Naive thymus-derived CD4-positive, alpha-beta T cell (primary cell): ENCODE results near the gene MYO9B. TPM values are rescaled to one million over a fixed set of nuclear protein-coding genes. Genes with fewer than 3 reads are reported as not detected.

Experiments
- ATAC-seq: fragments of 150-1000 bp; cut with Tn5 transposase; 2 replicates; pipeline ENCODE4 v1.10.0; 2021; ENCODE audit warnings: mild to moderate bottlenecking, moderate library complexity
- CTCF ChIA-PET: fragments of 350-600 bp; sonication (Branson Sonifier 250); formaldehyde crosslinking; loops from one replicate; lab custom pipeline; 2021; ENCODE audit warnings: antibody characterized with exemption; lab: Charles Lee
- POLR2A ChIA-PET: fragments of 350-600 bp; sonication (Branson Sonifier 250); formaldehyde crosslinking; loops from one replicate; lab custom pipeline; 2021; ENCODE audit warnings: antibody characterized with exemption, inconsistent platforms; lab: Charles Lee
- DNase-seq, 9 donors: peaks; one replicate each; pipeline versions ENCODE4 v3.0.0 to v3.0.0-alpha.2; 2020 to 2022; ENCODE audit warnings: mixed read lengths in 1 of 9
- H3K27ac ChIP-seq: one replicate; pipeline ENCODE4 v1.7.0; 2013; ENCODE audit warnings: mild to moderate bottlenecking, low read depth, low read length, moderate library complexity
- H3K27me3 ChIP-seq, 2 donors: one replicate each; pipeline ENCODE4 v1.7.0; 2013; ENCODE audit warnings: low read length in 2 of 2, mild to moderate bottlenecking in 2 of 2, moderate library complexity in 2 of 2; ENCODE audit not compliant: control insufficient read depth in 2 of 2, insufficient read depth in 2 of 2
- H3K36me3 ChIP-seq, 3 experiments: 1 replicate in 2 of 3; 2 replicates in 1 of 3; pipeline ENCODE4 v1.7.0; 2013; ENCODE audit warnings: low read length in 3 of 3, mild to moderate bottlenecking in 3 of 3, moderate library complexity in 1 of 3; ENCODE audit not compliant: insufficient read depth in 3 of 3, control insufficient read depth in 2 of 3
- H3K4me1 ChIP-seq, 2 donors: one replicate each; pipeline ENCODE4 v1.7.0; 2013; ENCODE audit warnings: low read length in 2 of 2, mild to moderate bottlenecking in 2 of 2, moderate library complexity in 1 of 2; ENCODE audit not compliant: control insufficient read depth in 2 of 2, insufficient read depth in 2 of 2
- H3K4me3 ChIP-seq: 2 replicates; pipeline ENCODE4 v1.7.0; 2013; ENCODE audit warnings: mild to moderate bottlenecking, low read length
- H3K9me3 ChIP-seq, 3 experiments: 1 replicate in 2 of 3; 2 replicates in 1 of 3; pipeline ENCODE4 v1.7.0; 2013; ENCODE audit warnings: low read length in 3 of 3; ENCODE audit not compliant: control insufficient read depth in 2 of 3
- H3K27ac Mint-ChIP-seq, 9 donors: one replicate each; pipeline ENCODE4 v1.8.0; 2020 to 2022; ENCODE audit warnings: mixed read lengths in 9 of 9, mild to moderate bottlenecking in 8 of 9, moderate library complexity in 5 of 9, inconsistent platforms in 2 of 9
- H3K27me3 Mint-ChIP-seq, 5 donors: one replicate each; pipeline ENCODE4 v1.8.0; 2021 to 2022; ENCODE audit warnings: mixed read lengths in 5 of 5, mild to moderate bottlenecking in 1 of 5
- H3K36me3 Mint-ChIP-seq, 5 donors: one replicate each; pipeline ENCODE4 v1.8.0; 2020 to 2022; ENCODE audit warnings: mixed read lengths in 5 of 5, mild to moderate bottlenecking in 3 of 5, inconsistent platforms in 1 of 5
- H3K4me1 Mint-ChIP-seq, 7 donors: one replicate each; pipeline ENCODE4 v1.8.0; 2020 to 2022; ENCODE audit warnings: mixed read lengths in 7 of 7, mild to moderate bottlenecking in 3 of 7, inconsistent platforms in 1 of 7
- H3K4me3 Mint-ChIP-seq, 10 donors: one replicate each; pipeline ENCODE4 v1.8.0; 2020 to 2022; ENCODE audit warnings: mild to moderate bottlenecking in 10 of 10, mixed read lengths in 10 of 10, moderate library complexity in 6 of 10, inconsistent platforms in 2 of 10
- H3K9me3 Mint-ChIP-seq, 11 donors: one replicate each; pipeline ENCODE4 v1.8.0; 2020 to 2022; ENCODE audit warnings: mixed read lengths in 11 of 11, mild to moderate bottlenecking in 4 of 11, inconsistent platforms in 1 of 11, moderate library complexity in 1 of 11
- intact Hi-C, 2 donors: fragments of 100-400 bp; cut with micrococcal nuclease; formaldehyde crosslinking; loops; one replicate each; pipeline ENCODE4 v1.15.1; 2023
- polyA plus RNA-seq, 2 donors: library from polyadenylated mRNA; unstranded; fragments of 300-500 nt; fragmentation: Illumina TruSeq; gene quantifications; one replicate each; pipeline ENCODE4 v1.2.3, GENCODE V29; 2021
- total RNA-seq, 6 experiments: library from RNA in 5 of 6; stranded (reverse) in 5 of 6; gene quantifications; 1 replicate in 5 of 6; 2 replicates in 1 of 6; pipeline ENCODE4 v1.2.3 and lab custom pipeline; 2021 to 2026

MYO9B gene
- total and polyA plus RNA-seq, 7 experiments from 2014 or later, result 5.6 to 297 (median 165) TPM

GRCh38 chr19:17171874-17172273 is 96.3 kb downstream of the MYO9B start:
- intact Hi-C loops, result no loop called here
- Histone ChIP-seq H3K9me3 (no peaks in the 10 kb centered on the region), H3K27ac (no peak overlapping the region), H3K27me3 (no peaks in the 10 kb centered on the region), H3K4me1 (no peaks in the 10 kb centered on the region), H3K4me3 (no peak overlapping the region), H3K36me3 (peaks cover 15 to 86% (median 28%) of the 10 kb centered on the region in 3 experiments)
- peaks cover 3 to 42% (median 16%) of the 10 kb centered on the region in 5 donors for H3K36me3 Mint-ChIP-seq
- POLR2A ChIA-PET, result no interaction called here
- no peak for DNase-seq
- H3K4me3 Mint-ChIP-seq, result no peak overlapping the region
- H3K9me3 Mint-ChIP-seq, result no peaks in the 10 kb centered on the region
- ATAC-seq, result no peak
- CTCF ChIA-PET, result no interaction called here
- H3K27me3 Mint-ChIP-seq, result no peaks in the 10 kb centered on the region
- peaks cover 0 to 11% (median 0%) of the 10 kb centered on the region in 7 donors for H3K4me1 Mint-ChIP-seq
- peak overlapping the region in 1 of 9 donors; percentile 83 for H3K27ac Mint-ChIP-seq

GRCh38 chr19:17172624-17173345 is 97.2 kb downstream of the MYO9B start:
- DNase-seq, result no peak
- ChIA-PET POLR2A (no interaction called here), CTCF (no interaction called here)
- Histone ChIP-seq H3K9me3 (no peaks in the 10 kb centered on the region), H3K27me3 (no peaks in the 10 kb centered on the region), H3K4me3 (no peak overlapping the region), H3K27ac (no peak overlapping the region), H3K36me3 (peaks cover 15 to 88% (median 25%) of the 10 kb centered on the region in 3 experiments), H3K4me1 (no peaks in the 10 kb centered on the region)
- ATAC-seq, result no peak
- no peak overlapping the region for H3K4me3 Mint-ChIP-seq
- H3K9me3 Mint-ChIP-seq, result no peaks in the 10 kb centered on the region
- H3K4me1 Mint-ChIP-seq, result peaks cover 0 to 11% (median 0%) of the 10 kb centered on the region in 7 donors
- intact Hi-C loops, result no loop called here
- H3K36me3 Mint-ChIP-seq, result peaks cover 3 to 42% (median 13%) of the 10 kb centered on the region in 5 donors
- H3K27ac Mint-ChIP-seq, result peak overlapping the region in 3 of 9 donors; percentile 13 to 48 (median 31)
- H3K27me3 Mint-ChIP-seq, result no peaks in the 10 kb centered on the region

GRCh38 chr19:17178291-17178690 is 102.7 kb downstream of the MYO9B start:
- Mint-ChIP-seq H3K4me3 (no peak overlapping the region), H3K4me1 (peaks cover 3 to 10% (median 4%) of the 10 kb centered on the region in 7 donors), H3K27ac (peak overlapping the region in 1 of 9 donors; percentile 3), H3K27me3 (no peaks in the 10 kb centered on the region), H3K36me3 (peaks cover 0 to 24% (median 4%) of the 10 kb centered on the region in 5 donors), H3K9me3 (no peaks in the 10 kb centered on the region)
- H3K9me3 ChIP-seq, result no peaks in the 10 kb centered on the region
- ATAC-seq (no peak), DNase-seq (no peak)
- peaks cover 7% of the 10 kb centered on the region in 2 donors for H3K4me1 ChIP-seq
- H3K27me3 ChIP-seq, result no peaks in the 10 kb centered on the region
- CTCF ChIA-PET, result no interaction called here
- peaks cover 0 to 59% (median 3%) of the 10 kb centered on the region in 3 experiments for H3K36me3 ChIP-seq
- POLR2A ChIA-PET, result no interaction called here
- H3K4me3 ChIP-seq, result no peak overlapping the region
- no peak overlapping the region for H3K27ac ChIP-seq
- intact Hi-C loops, result no loop called here

- peak overlapping the region in 4 of 9 donors; percentile 16 to 75 (median 44) for H3K27ac Mint-ChIP-seq
- ATAC-seq (no peak), DNase-seq (no peak)
- peaks cover 0 to 26% (median 8%) of the 10 kb centered on the region in 5 donors for H3K36me3 Mint-ChIP-seq
- H3K4me3 ChIP-seq, result no peak overlapping the region
- H3K27me3 ChIP-seq, result no peaks in the 10 kb centered on the region
- ChIA-PET POLR2A (interaction anchor here (0.5 to 1.6 kb wide), 3 partner anchors 26 to 63 kb away, joined by 3 to 4 read pairs (median 3); no protein-coding TSS in a partner anchor), CTCF (interaction anchor here (0.6 kb wide), 1 partner anchor 1275 kb away, joined by 4 read pairs; no protein-coding TSS in a partner anchor)
- no peaks in the 10 kb centered on the region for H3K27me3 Mint-ChIP-seq
- intact Hi-C loops, result loop anchor here in 1 of 2 donors (5.0 kb wide), 1 partner anchor 54 kb away; no protein-coding TSS in a partner anchor
- peaks cover 13 to 16% of the 10 kb centered on the region in 2 donors for H3K4me1 ChIP-seq
- H3K4me1 Mint-ChIP-seq, result peaks cover 12 to 28% (median 20%) of the 10 kb centered on the region in 7 donors
- peak overlapping the region in 1 of 10 donors; percentile 29 for H3K4me3 Mint-ChIP-seq
- no peaks in the 10 kb centered on the region for H3K9me3 ChIP-seq
- peaks cover 0 to 45% (median 0%) of the 10 kb centered on the region in 3 experiments for H3K36me3 ChIP-seq
- no peak overlapping the region for H3K27ac ChIP-seq
- H3K9me3 Mint-ChIP-seq, result peaks cover 0 to 2% (median 0%) of the 10 kb centered on the region in 11 donors
Measured at GRCh38 chr19:17180997-17181702, 105.6 kb downstream of the MYO9B start.

GRCh38 chr19:17183271-17183761 is 107.7 kb downstream of the MYO9B start:
- DNase-seq (peak in 5 of 9 donors; percentile 7 to 31 (median 28)), ATAC-seq (peak; percentile 56)
- Histone ChIP-seq H3K4me1 (peaks cover 13 to 16% of the 10 kb centered on the region in 2 donors), H3K27ac (peak overlapping the region; percentile 68), H3K36me3 (peaks cover 0 to 42% (median 0%) of the 10 kb centered on the region in 3 experiments), H3K27me3 (no peaks in the 10 kb centered on the region), H3K9me3 (no peaks in the 10 kb centered on the region), H3K4me3 (peak overlapping the region; percentile 75)
- intact Hi-C loops, result loop anchor here in 1 of 2 donors (5.0 kb wide), 1 partner anchor 56 kb away; no protein-coding TSS in a partner anchor
- ChIA-PET POLR2A (interaction anchor here (0.6 to 4.2 kb wide), 11 partner anchors 16 to 111 kb away, joined by 3 to 33 read pairs (median 7); partner anchors contain the start of genes BABAM1, HAUS8, MYO9B and OCEL1), CTCF (interaction anchor here (0.5 to 1.7 kb wide), 11 partner anchors 10 to 469 kb away, joined by 3 to 8 read pairs (median 3); partner anchors contain the start of gene USE1)
- Mint-ChIP-seq H3K36me3 (peaks cover 0 to 33% (median 4%) of the 10 kb centered on the region in 5 donors), H3K27me3 (no peaks in the 10 kb centered on the region), H3K27ac (peak overlapping the region; percentile 85 to 99 (median 96)), H3K9me3 (peaks cover 0 to 4% (median 0%) of the 10 kb centered on the region in 11 donors), H3K4me3 (peak overlapping the region; percentile 79 to 94 (median 89)), H3K4me1 (peaks cover 16 to 29% (median 20%) of the 10 kb centered on the region in 7 donors)
